Activated effector memory CD4-positive, alpha-beta T cell treated with anti-CD3 and anti-CD28 coated beads, Interleukin-2, amount 50 U/mL, for 16 hours (primary cell): Measurements from ENCODE around the gene SOD1.
A peak's percentile ranks its signal among the peaks of the same experiment; 100 is the strongest.
"Not testable (repeated sequence)": the region's sequence is repeated elsewhere in the genome, so short reads cannot be mapped to it uniquely, and the experiment has no call there.

Source experiments
- DNase-seq: peaks from one replicate; pipeline ENCODE4 v3.0.0-alpha.2; 2020

Gene SOD1

GRCh38 chr21:31656199-31657095 lies 3.0 kb upstream of the SOD1 start:
- peak; percentile 79 for DNase-seq

- DNase-seq = no peak
Observed at GRCh38 chr21:31658053-31658452, 1.4 kb upstream of the SOD1 start.

GRCh38 chr21:31659286-31659535 lies 282 bp upstream of the SOD1 start:
- DNase-seq = no peak

- no peak for DNase-seq
Observed at GRCh38 chr21:31660259-31660565, 719 bp downstream of the SOD1 start.

- DNase-seq = no peak
Observed at GRCh38 chr21:31660591-31660990, 1.1 kb downstream of the SOD1 start.

- DNase-seq = no peak
Observed at GRCh38 chr21:31663584-31664249, 4.2 kb downstream of the SOD1 start.

- peak; percentile 71 for DNase-seq
Observed at GRCh38 chr21:31665397-31665796, 5.9 kb downstream of the SOD1 start.

- DNase-seq = not testable (repeated sequence)
Observed at GRCh38 chr21:31665869-31666268, 6.4 kb downstream of the SOD1 start.

- DNase-seq = no peak
Observed at GRCh38 chr21:31666445-31667010, 7.0 kb downstream of the SOD1 start.

- no peak for DNase-seq
Observed at GRCh38 chr21:31667132-31667531, 7.6 kb downstream of the SOD1 start.

GRCh38 chr21:31667639-31668038 lies 8.1 kb downstream of the SOD1 start:
- DNase-seq = no peak

- DNase-seq = no peak
Observed at GRCh38 chr21:31668651-31669491, 9.4 kb downstream of the SOD1 start.

- DNase-seq = no peak
Observed at GRCh38 chr21:31670070-31670469, 10.6 kb downstream of the SOD1 start.

- DNase-seq = no peak
Observed at GRCh38 chr21:31671146-31671716, 11.7 kb downstream of the SOD1 start.

GRCh38 chr21:31671931-31672330 lies 12.4 kb downstream of the SOD1 start:
- DNase-seq = no peak

- no peak for DNase-seq
Observed at GRCh38 chr21:31673321-31673912, 13.9 kb downstream of the SOD1 start.

- DNase-seq = no peak
Observed at GRCh38 chr21:31675318-31675717, 15.8 kb downstream of the SOD1 start.

- no peak for DNase-seq
Observed at GRCh38 chr21:31675960-31676359, 16.5 kb downstream of the SOD1 start.

GRCh38 chr21:31677047-31677446 lies 17.6 kb downstream of the SOD1 start:
- no peak for DNase-seq

GRCh38 chr21:31678478-31678877 lies 19.0 kb downstream of the SOD1 start:
- no peak for DNase-seq

GRCh38 chr21:31682620-31683019 lies 23.1 kb downstream of the SOD1 start:
- no peak for DNase-seq

GRCh38 chr21:31683029-31683428 lies 23.5 kb downstream of the SOD1 start:
- no peak for DNase-seq

GRCh38 chr21:31684918-31685317 lies 25.4 kb downstream of the SOD1 start:
- DNase-seq = no peak
